CD1c-positive myeloid dendritic cell (primary cell): ENCODE results near the gene GALNT12.
A peak's percentile ranks its signal among the peaks of the same experiment; 100 is the strongest.

Experiments used
- DNase-seq: peaks from one replicate; pipeline ENCODE4 v3.0.0-alpha.2; 2016; ENCODE audit errors: extremely low spot score

The GALNT12 gene

GRCh38 chr9:98804083-98804482 is 3.4 kb upstream of the GALNT12 start:
- DNase-seq = no peak

- DNase-seq = peak; percentile 45
Measured at GRCh38 chr9:98805506-98806272, 1.8 kb upstream of the GALNT12 start.

DNA sequence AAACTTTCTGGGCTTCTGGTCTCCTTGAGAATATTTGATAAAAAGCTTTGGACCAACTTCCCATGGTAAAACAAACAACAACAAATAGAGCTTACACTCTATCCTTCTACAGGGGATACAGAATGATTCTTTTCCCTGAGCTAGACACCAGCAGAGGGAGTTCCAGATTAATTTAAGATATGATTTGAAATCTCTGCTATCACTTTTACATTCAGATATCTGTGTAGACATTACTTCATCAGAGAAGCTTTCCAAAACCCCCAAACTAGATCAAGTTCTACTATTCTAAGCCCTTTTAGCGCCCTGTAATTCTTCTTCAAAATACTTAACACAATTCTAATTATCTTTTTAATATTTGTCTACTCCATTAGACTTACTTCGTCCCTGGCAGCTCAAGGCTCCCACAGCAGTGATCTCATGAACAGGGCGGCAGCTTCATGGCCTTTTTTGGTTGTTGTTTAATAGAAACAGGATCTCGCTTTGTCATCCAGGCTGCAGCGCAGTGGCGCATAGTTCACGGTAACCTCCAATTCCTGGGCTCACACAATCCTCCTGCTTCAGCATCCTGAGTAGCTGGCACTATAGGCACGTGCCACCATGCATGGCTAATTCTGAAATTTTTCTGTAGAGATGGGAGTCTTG is 955 bp upstream of the GALNT12 start:
- peak; percentile 34 for DNase-seq

GRCh38 chr9:98807814-98808195 is 335 bp downstream of the GALNT12 start:
- no peak for DNase-seq

GRCh38 chr9:98808411-98808815 is 943 bp downstream of the GALNT12 start:
- DNase-seq = peak; percentile 85

GRCh38 chr9:98808875-98809274 is 1.4 kb downstream of the GALNT12 start:
- no peak for DNase-seq

- DNase-seq = peak; percentile 31
Measured at GRCh38 chr9:98809311-98810101, 2.0 kb downstream of the GALNT12 start.

DNA sequence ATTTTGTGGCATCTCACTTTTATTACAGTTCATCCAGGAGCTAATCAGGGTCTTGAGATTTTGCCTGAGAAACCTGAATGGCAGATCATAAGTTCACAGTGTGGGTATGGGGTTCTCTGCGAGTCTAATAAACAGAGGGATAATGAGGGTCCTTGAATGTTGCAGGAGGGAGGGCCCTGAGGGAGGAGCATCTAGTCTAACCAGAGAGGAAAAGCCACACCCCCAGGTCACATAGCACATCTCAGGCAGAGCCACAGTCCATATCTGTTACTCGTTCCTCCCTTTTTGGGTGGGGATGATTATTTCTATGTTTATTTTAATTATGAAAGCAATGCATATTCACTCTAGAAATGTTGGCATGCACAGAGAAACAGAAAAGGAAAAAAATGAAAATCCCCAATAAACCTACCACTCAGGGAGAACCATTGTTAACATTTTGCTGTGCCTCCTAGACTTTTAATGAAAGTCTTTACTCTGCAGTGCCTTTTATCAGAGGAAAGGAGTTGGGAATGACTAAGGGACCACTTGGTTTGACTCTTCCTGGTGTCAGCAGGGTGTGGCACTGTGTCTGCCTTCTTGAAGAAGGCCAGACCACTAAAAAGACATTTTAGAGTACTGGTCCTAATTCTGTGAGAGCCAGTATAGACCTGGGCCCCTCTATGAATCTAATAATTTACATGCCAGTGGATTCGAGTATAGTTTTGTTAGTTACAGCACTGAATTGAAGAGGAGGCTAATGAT is 2.8 kb downstream of the GALNT12 start:
- no peak for DNase-seq

DNA sequence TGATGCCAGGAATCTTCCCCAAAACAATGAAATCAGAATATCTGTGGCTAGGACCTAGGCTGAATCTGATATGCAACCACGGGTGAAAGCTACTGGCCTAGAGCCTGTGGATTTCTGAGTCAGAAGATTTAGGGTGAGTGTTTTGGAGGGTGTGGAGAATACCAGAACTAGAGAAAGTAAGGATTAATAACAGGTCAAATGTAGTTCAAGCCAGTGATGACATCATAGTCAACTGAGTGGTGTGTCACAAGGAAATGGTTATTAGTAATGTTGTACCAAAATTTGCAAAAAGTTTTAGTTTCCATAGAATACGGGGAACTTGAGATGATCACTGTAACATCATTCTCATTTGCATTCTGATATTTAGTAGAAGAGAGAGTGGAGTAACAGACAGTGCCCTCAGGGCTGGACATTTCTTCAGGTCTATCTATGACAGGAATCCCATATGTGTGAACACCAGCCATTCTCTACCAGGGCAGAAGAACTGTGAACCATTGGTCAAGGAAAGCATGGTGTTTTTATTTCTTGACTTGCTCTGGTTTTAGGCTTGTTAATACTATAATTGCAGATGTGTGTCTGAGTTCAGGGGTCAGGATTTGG is 3.7 kb downstream of the GALNT12 start:
- peak; percentile 84 for DNase-seq

DNA sequence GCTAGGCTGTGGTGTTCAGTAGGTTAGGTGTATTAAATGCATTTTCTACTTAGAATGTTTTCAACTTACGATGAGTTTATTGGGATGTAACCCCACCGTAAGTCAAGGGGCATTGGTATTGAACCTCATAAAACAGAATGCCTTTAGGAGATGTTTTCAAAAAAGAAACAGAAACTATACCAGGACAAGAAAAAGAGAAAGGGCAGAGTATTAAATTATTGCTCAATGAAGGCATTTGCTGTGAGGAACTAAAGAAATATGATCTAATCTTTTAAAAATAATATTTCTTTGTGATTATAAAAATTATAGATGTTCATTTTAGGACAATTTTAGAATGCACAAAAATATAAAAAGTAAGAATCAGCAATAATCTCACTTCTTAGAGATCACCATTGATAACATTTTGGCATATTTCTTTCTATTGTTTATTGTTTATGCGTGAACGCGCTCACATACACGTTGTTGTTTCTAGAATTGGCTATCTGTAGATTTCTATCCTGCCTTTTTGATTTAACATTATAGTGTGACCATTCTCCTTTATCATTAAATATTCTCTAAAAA is 8.0 kb downstream of the GALNT12 start:
- DNase-seq = no peak

- DNase-seq = no peak
Measured at GRCh38 chr9:98818764-98819163, 11.3 kb downstream of the GALNT12 start.

DNA sequence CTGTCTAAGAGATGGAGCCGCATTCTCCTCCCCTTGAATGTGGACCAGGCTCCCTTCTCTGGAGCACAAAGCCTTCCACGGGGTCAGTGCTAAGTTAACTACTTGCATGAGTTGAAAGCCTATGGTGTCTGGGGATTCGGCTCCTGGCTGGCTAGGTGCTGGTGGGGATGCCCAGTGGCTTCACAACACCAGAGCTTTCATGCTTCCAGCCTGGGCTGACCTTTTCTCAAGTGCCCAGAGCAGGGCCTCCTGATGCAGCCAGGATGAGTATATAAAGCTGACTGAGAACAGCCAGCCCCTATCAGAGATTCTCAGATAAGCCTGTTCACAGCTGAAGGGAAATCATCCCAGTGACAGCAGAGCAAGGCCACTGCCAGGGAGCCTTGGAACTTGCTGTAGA is 11.8 kb downstream of the GALNT12 start:
- DNase-seq = no peak

GRCh38 chr9:98821831-98822230 is 14.4 kb downstream of the GALNT12 start:
- DNase-seq = no peak

GRCh38 chr9:98822661-98823060 is 15.2 kb downstream of the GALNT12 start:
- DNase-seq = no peak

DNA sequence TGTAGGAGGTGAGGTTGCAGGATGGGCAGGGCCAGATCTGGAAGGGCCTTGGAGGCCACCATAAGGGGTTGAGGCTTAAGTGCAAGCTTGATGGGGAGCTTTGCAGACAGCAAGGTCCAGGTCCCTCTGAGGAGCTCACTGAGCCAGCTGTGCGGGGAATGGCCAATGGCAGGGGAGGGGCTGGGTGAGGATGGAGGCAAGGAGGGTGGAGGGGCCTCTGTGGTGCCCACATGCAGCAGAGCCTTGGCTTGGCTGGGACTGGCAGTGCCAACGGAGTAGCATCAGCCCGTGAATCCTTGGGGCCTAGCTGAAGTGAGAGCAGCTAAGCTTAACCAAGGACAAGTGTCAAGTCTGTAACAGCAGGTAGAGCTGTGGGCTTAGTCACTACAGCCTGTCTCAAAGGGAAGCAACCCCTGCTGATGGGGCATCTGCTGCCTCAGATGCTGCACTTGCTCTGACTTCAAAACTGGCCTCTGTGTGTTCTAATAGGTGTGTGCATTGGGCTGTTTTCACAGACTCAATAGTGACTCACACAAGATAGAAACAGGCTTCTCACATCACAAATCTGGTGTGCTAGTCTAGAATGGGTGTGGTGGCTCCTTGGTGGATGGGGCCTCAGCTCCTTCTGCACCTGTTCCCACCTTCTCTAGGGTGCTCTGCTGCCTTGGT is 16.3 kb downstream of the GALNT12 start:
- no peak for DNase-seq

DNA sequence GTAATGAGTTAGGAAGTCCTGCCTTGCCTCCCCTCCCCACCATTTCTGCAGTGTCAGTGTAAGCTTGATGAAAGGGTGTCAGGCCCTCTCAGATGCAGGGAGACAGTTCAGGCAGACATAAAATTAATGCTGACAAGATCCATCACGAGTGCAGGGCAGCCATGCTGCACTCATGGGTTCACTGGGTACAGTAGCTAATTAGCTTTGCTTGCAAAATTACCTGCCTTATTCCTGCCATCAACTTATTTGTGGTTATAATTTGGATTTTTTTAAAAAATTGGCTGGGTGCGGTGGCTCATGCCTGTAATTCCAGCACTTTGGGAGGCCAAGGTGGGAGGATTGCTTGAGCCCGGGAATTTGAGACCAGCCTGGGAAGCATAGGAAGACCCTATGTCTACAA is 17.9 kb downstream of the GALNT12 start:
- DNase-seq = no peak

DNA sequence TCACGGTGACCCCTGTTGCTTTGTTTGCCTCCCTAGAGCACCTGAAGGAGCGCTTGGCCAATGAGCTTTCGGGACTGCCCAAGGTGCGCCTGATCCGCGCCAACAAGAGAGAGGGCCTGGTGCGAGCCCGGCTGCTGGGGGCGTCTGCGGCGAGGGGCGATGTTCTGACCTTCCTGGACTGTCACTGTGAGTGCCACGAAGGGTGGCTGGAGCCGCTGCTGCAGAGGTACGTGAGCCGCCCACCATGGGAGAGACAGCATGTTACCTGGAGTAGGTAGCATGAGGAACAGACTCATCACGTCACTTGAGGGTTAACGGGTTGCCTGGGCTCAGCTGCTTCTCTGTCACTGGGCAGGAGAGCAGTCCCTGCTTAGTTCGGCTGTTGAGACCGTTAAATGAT is 19.2 kb downstream of the GALNT12 start:
- DNase-seq = no peak

DNA sequence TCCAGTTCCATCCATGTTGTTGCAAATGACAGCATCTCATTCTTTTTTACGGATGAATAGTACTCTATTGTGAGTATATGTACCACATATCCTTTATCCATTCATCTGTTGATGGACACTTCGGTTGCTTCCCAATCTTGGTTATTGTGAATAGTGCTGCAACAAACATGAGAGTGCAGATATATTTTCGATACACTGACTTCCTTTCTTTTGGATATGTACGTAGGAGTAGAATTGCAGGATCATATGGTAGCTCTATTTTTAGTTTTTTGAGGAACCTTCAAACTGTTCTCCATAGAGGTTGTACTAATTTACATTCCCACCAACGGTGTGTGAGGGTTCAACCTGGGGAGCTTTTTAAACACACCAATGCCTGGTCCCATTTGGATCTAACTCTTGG is 22.3 kb downstream of the GALNT12 start:
- peak; percentile 52 for DNase-seq

DNA sequence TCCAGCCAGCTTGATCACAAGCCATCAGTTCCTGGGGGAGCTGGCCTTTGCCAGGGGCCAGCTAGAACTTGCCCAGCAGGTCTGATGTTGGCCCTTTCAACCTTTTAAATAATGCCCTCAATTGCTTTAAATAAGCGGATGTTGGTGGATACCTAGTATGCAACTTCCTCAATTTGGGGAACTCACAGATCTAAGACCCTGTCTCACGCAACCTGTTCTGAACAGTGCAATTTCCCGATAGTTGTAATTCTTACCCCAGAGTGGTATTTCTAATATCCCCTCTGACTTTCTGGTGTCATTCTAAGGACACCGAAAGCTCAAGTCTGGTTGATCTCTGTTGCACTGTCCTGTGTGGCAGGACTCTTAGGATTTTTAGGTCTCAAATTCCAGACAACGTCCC is 23.1 kb downstream of the GALNT12 start:
- DNase-seq = peak; percentile 39

DNA sequence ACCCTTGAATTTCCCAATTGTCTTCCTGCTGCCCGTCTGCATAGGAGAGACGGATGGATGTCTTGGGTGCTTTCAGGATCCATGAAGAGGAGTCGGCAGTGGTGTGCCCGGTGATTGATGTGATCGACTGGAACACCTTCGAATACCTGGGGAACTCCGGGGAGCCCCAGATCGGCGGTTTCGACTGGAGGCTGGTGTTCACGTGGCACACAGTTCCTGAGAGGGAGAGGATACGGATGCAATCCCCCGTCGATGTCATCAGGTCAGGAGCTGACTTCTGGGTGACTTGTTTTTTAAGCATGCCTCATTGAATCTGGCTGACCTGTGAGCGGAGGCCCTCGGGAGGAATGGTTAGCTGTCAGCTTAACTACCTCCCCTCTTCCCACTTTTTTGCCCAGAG is 24.2 kb downstream of the GALNT12 start:
- no peak for DNase-seq

GRCh38 chr9:98832768-98833089 is 25.3 kb downstream of the GALNT12 start:
- no peak for DNase-seq
